Natural killer cell (primary cell): ENCODE results near the gene HIVEP3. TPM values are rescaled to one million over a fixed set of nuclear protein-coding genes. Genes with fewer than 3 reads are reported as not detected.

Source experiments
- ATAC-seq, 3 donors: fragments of 150-1000 bp in 2 of 3; fragments of 200-7000 bp in 1 of 3; cut with Tn5 transposase; 1 replicate in 1 of 3; 2 replicates in 2 of 3; pipeline ENCODE4 v1.10.0; 2021; ENCODE audit warnings: mild to moderate bottlenecking in 2 of 3, moderate library complexity in 2 of 3
- DNase-seq, 2 donors: peaks; one replicate each; pipeline versions ENCODE4 v3.0.0 to v3.0.0-alpha.2; 2013 to 2021; ENCODE audit warnings: mixed read lengths in 1 of 2
- H3K27ac ChIP-seq: one replicate; pipeline ENCODE4 v1.5.1; 2013; ENCODE audit warnings: mild to moderate bottlenecking, low read length
- H3K27me3 ChIP-seq: one replicate; pipeline ENCODE4 v1.6.1; 2013; ENCODE audit warnings: low read length; ENCODE audit not compliant: control insufficient read depth, insufficient read depth
- H3K36me3 ChIP-seq: one replicate; pipeline ENCODE4 v1.6.1; 2013; ENCODE audit warnings: low read length; ENCODE audit not compliant: control insufficient read depth, insufficient read depth
- H3K4me1 ChIP-seq: one replicate; pipeline ENCODE4 v1.6.1; 2013; ENCODE audit warnings: low read length; ENCODE audit not compliant: control insufficient read depth, insufficient read depth
- H3K4me3 ChIP-seq: one replicate; pipeline ENCODE4 v1.5.1; 2013; ENCODE audit warnings: low read length
- H3K9me3 ChIP-seq: one replicate; pipeline ENCODE4 v1.6.1; 2013; ENCODE audit warnings: low read length; ENCODE audit not compliant: control insufficient read depth, insufficient read depth
- H3K27ac Mint-ChIP-seq, 2 donors: one replicate each; pipeline ENCODE4 v1.8.0; 2022; ENCODE audit warnings: mild to moderate bottlenecking in 2 of 2, mixed read lengths in 2 of 2, moderate library complexity in 1 of 2
- H3K27me3 Mint-ChIP-seq, 2 donors: one replicate each; pipeline ENCODE4 v1.8.0; 2022; ENCODE audit warnings: low read depth in 2 of 2, mixed read lengths in 2 of 2
- H3K36me3 Mint-ChIP-seq: one replicate; pipeline ENCODE4 v1.8.0; 2022; ENCODE audit warnings: mixed read lengths
- H3K4me1 Mint-ChIP-seq, 2 donors: one replicate each; pipeline ENCODE4 v1.8.0; 2022; ENCODE audit warnings: mixed read lengths in 2 of 2
- H3K4me3 Mint-ChIP-seq: one replicate; pipeline ENCODE4 v1.8.0; 2022; ENCODE audit warnings: mild to moderate bottlenecking, moderate library complexity, mixed read lengths
- H3K9me3 Mint-ChIP-seq, 2 donors: one replicate each; pipeline ENCODE4 v1.8.0; 2022; ENCODE audit warnings: mixed read lengths in 2 of 2
- CTCF ChIP-seq: fragments of 200-600 bp; IDR thresholded peaks from one replicate; pipeline ENCODE4 v1.8.0; 2022; ENCODE audit warnings: antibody characterized with exemption
- WGBS: methylation state at CpG from one replicate; pipeline ENCODE4 v1.1.7; 2013; ENCODE audit warnings: missing lambda C conversion rate; ENCODE audit not compliant: insufficient coverage; 5-methylcytosine and 5-hydroxymethylcytosine counted together
- intact Hi-C: fragments of 100-400 bp; cut with micrococcal nuclease; formaldehyde crosslinking; loops from one replicate; pipeline ENCODE4 v1.14.2; 2022
- total RNA-seq, 4 donors: library from RNA; stranded (reverse); fragments of 120-200 nt in 1 of 4; gene quantifications; one replicate each; pipeline versions ENCODE4 v1.2.3 to v1.2.4, GENCODE V29; 2013 to 2022

Gene HIVEP3
- total RNA-seq, 3 donors from 2014 or later (not counting 1 experiment from before 2014, with no cell fraction given), result 26.2 to 35.2 (median 29.8) TPM

GRCh38 chr1:41648844-41649243 is 269.9 kb downstream of the HIVEP3 start:
- no peak overlapping the region for H3K27ac Mint-ChIP-seq
- no peak for ATAC-seq
- DNase-seq, result no peak
- H3K36me3 Mint-ChIP-seq, result no peaks in the 10 kb centered on the region
- no peaks in the 10 kb centered on the region for H3K27me3 Mint-ChIP-seq
- no peak overlapping the region for H3K4me3 Mint-ChIP-seq
- WGBS, result 98% methylated on average over 6 of the region's 6 CpGs
- Histone ChIP-seq H3K4me1 (peaks cover 5% of the 10 kb centered on the region), H3K27ac (no peak overlapping the region), H3K9me3 (no peaks in the 10 kb centered on the region), H3K4me3 (no peak overlapping the region), H3K27me3 (no peaks in the 10 kb centered on the region), H3K36me3 (no peaks in the 10 kb centered on the region)
- no peaks in the 10 kb centered on the region for H3K9me3 Mint-ChIP-seq
- intact Hi-C loops, result no loop called here
- H3K4me1 Mint-ChIP-seq, result peaks cover 47 to 67% of the 10 kb centered on the region in 2 donors
- no peak for TF ChIP-seq CTCF

GRCh38 chr1:41648230-41648629 is 270.5 kb downstream of the HIVEP3 start:
- Histone ChIP-seq H3K27me3 (no peaks in the 10 kb centered on the region), H3K9me3 (no peaks in the 10 kb centered on the region), H3K27ac (no peak overlapping the region), H3K36me3 (no peaks in the 10 kb centered on the region), H3K4me3 (no peak overlapping the region), H3K4me1 (peaks cover 5% of the 10 kb centered on the region)
- H3K4me1 Mint-ChIP-seq, result peaks cover 42 to 61% of the 10 kb centered on the region in 2 donors
- WGBS, result 95% methylated on average over 5 of the region's 5 CpGs
- no peak overlapping the region for H3K27ac Mint-ChIP-seq
- intact Hi-C loops, result no loop called here
- H3K36me3 Mint-ChIP-seq, result no peaks in the 10 kb centered on the region
- no peaks in the 10 kb centered on the region for H3K9me3 Mint-ChIP-seq
- ATAC-seq, result no peak
- no peak for DNase-seq
- TF ChIP-seq CTCF, result no peak
- H3K4me3 Mint-ChIP-seq, result no peak overlapping the region
- H3K27me3 Mint-ChIP-seq, result no peaks in the 10 kb centered on the region

- peak overlapping the region in 1 of 2 donors; percentile 69 for H3K27ac Mint-ChIP-seq
- no peaks in the 10 kb centered on the region for H3K36me3 Mint-ChIP-seq
- Histone ChIP-seq H3K27me3 (no peaks in the 10 kb centered on the region), H3K36me3 (no peaks in the 10 kb centered on the region), H3K4me1 (peaks cover 5% of the 10 kb centered on the region), H3K4me3 (no peak overlapping the region), H3K27ac (no peak overlapping the region), H3K9me3 (no peaks in the 10 kb centered on the region)
- intact Hi-C loops, result no loop called here
- no peak for DNase-seq
- TF ChIP-seq CTCF, result no peak
- 99% methylated on average over 4 of the region's 4 CpGs for WGBS
- H3K9me3 Mint-ChIP-seq, result no peaks in the 10 kb centered on the region
- H3K27me3 Mint-ChIP-seq, result no peaks in the 10 kb centered on the region
- ATAC-seq, result no peak
- H3K4me3 Mint-ChIP-seq, result no peak overlapping the region
- H3K4me1 Mint-ChIP-seq, result peaks cover 34 to 54% of the 10 kb centered on the region in 2 donors
Observed at GRCh38 chr1:41647221-41648135, 271.2 kb downstream of the HIVEP3 start.
